Measurements from ENCODE around the gene RAPGEF5.

DNA sequence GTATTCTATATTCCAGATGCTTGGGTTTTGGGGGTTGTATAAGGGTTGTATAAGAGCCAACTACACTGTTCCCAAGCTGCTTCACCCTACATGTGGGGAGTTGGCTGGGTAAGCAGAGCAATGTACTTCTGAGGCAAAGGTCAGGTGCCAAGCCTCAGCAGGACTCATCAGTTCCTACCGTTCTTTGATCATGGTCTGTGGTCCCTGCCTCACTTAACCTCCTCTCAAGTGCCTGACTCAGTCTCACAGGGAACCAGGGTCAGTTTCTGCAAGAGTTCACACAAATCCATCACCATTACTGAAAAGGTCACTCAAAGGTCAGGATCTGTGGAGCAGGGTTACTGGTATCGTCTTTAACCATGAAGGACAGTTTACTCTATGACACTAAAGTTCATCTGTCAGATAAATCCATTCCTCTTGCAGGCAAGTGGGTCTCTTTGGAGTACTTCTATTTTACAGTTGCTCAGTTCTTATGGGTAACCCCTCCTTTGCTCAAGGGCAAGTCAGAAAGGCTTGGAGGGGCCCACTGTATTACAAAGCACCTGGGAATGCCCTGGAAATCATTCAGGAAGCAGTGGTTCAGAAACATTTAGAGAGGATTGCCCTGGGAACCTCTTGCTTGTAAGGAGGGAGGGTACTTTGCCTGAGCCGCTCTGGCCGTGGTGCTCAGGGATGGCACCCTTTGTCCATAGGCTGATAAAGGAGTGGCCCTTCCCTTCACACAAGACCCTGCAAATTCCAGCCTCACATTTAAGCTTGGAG, 227.0 kb downstream of the RAPGEF5 start:
- TF ChIP-seq CTCF (IDR thresholded peaks at IDR 0.05) (no peak), ZFX (IDR thresholded peaks at IDR 0.05; ENCODE audit: borderline replicate concordance) (no peak)

Measured in 22Rv1 (cell line).